ENCODE results near the gene CRNN.

DNA sequence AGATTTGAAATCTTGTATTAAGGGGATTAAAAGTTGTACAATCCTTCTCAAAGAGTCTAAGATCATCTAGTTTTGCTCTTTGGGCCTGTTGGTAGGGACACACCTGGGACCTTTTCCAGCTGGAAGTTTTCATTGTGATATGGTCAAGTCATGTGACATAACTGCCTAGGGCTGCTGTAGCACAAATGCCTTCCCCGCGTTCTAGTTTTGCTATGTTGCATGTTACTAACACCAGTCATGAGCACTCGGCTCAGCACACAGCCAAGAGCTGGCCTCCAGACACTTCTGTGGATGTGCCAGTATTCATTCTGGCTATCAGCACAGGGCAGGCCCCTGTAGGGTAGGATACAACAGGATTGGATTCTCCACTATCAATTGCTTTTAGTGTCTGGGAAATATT lies 39.6 kb downstream of the CRNN start:
- TF ChIP-seq, protein P1, sequence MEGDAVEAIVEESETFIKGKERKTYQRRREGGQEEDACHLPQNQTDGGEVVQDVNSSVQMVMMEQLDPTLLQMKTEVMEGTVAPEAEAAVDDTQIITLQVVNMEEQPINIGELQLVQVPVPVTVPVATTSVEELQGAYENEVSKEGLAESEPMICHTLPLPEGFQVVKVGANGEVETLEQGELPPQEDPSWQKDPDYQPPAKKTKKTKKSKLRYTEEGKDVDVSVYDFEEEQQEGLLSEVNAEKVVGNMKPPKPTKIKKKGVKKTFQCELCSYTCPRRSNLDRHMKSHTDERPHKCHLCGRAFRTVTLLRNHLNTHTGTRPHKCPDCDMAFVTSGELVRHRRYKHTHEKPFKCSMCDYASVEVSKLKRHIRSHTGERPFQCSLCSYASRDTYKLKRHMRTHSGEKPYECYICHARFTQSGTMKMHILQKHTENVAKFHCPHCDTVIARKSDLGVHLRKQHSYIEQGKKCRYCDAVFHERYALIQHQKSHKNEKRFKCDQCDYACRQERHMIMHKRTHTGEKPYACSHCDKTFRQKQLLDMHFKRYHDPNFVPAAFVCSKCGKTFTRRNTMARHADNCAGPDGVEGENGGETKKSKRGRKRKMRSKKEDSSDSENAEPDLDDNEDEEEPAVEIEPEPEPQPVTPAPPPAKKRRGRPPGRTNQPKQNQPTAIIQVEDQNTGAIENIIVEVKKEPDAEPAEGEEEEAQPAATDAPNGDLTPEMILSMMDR (conservative IDR thresholded peaks at IDR 0.05; ENCODE audit: low read depth, low read length): no peak
- TF ChIP-seq EZH2 (IDR thresholded peaks at IDR 0.05; ENCODE audit: low read length, unreplicated experiment) (no peak), EZH2phosphoT487 (IDR thresholded peaks at IDR 0.05; ENCODE audit: borderline replicate concordance, low read length) (no peak)
